ENCODE measurements around the gene CYP2S1. TPM values are rescaled to one million over a fixed set of nuclear protein-coding genes. Genes with fewer than 3 reads are reported as not detected.

The CYP2S1 gene
- total and polyA plus RNA-seq, 9 of the 15 experiments (the other 6 are each of a cell fraction or from before 2014, with no cell fraction given), result 0.07 to 1.9 (median 0.41) TPM

DNA sequence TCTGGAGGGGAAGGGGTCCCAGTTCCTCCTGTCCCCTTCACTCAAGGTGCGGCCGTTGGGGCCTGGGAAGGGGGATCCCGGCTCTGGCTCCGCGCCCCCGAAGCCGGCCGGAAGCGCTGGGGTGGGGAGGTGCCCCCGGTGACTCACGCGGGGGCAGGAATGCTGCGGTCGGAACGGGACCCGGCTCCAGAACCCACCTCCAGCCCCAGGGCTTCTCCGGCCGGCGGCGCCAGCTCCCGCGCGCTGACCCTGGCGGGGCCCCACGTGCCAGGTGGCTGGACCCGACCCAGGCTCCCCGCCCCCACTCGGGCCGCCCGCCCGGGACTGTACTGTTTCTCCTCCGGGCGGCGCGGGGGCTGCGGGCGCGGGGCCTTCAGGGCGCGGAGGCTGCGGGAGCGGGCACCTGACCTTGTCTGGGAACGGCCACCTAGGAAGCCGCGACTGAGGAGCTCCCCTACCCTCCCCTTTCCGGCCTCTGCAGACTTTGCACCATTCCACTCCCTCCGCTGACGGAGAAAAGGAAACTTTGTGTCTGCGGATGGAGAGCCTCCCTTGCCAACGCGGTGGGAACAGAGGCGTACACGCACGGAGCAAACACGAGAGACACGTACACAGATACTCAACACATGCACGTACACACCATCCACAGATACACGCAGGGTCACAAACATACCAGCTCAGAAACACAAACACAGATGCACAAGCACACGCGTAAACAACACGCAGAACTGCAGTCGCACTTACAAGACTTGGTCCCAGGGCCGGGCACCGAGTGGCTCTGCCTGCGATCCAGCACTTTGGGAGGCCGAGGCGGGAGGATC, 33.2 kb downstream of the CYP2S1 start (continued):
- TF ChIP-seq ZNF146 (CRISPR knock-in tag; IDR thresholded peaks at IDR 0.05; ENCODE audit: unreplicated experiment) (no peak), SOX6 (IDR thresholded peaks at IDR 0.05) (no peak; the same call in 1 of the 2 replicates), CCNT2 (IDR thresholded peaks at IDR 0.05; ENCODE audit: borderline replicate concordance, extremely low read depth, insufficient read length, low read depth, low read length) (peak; percentile 96), CBX2 (IDR thresholded peaks at IDR 0.05; ENCODE audit: insufficient read depth, low read length, poor library complexity, severe bottlenecking) (no peak), GABPB1 (CRISPR knock-in tag; IDR thresholded peaks at IDR 0.05) (peak; percentile 66), SP1 (CRISPR knock-in tag; IDR thresholded peaks at IDR 0.05) (no peak), HDAC2 (IDR thresholded peaks at IDR 0.05) (no peak), NCOA1 (IDR thresholded peaks at IDR 0.05; ENCODE audit: low read depth) (no peak), HCFC1 (IDR thresholded peaks at IDR 0.05; ENCODE audit: low read depth, low read length) (no peak), PYGO2 (tag; IDR thresholded peaks at IDR 0.05) (no peak), SPI1 (IDR thresholded peaks at IDR 0.05; ENCODE audit: borderline replicate concordance, low read depth, low read length) (no peak), XRCC5 (IDR thresholded peaks at IDR 0.05; ENCODE audit: low read depth, low read length) (no peak), CC2D1A (IDR thresholded peaks at IDR 0.05) (no peak), NFE2L1 (tag; IDR thresholded peaks at IDR 0.05; ENCODE audit: borderline replicate concordance, low read depth) (no peak)
- TF ChIP-seq, protein P1, sequence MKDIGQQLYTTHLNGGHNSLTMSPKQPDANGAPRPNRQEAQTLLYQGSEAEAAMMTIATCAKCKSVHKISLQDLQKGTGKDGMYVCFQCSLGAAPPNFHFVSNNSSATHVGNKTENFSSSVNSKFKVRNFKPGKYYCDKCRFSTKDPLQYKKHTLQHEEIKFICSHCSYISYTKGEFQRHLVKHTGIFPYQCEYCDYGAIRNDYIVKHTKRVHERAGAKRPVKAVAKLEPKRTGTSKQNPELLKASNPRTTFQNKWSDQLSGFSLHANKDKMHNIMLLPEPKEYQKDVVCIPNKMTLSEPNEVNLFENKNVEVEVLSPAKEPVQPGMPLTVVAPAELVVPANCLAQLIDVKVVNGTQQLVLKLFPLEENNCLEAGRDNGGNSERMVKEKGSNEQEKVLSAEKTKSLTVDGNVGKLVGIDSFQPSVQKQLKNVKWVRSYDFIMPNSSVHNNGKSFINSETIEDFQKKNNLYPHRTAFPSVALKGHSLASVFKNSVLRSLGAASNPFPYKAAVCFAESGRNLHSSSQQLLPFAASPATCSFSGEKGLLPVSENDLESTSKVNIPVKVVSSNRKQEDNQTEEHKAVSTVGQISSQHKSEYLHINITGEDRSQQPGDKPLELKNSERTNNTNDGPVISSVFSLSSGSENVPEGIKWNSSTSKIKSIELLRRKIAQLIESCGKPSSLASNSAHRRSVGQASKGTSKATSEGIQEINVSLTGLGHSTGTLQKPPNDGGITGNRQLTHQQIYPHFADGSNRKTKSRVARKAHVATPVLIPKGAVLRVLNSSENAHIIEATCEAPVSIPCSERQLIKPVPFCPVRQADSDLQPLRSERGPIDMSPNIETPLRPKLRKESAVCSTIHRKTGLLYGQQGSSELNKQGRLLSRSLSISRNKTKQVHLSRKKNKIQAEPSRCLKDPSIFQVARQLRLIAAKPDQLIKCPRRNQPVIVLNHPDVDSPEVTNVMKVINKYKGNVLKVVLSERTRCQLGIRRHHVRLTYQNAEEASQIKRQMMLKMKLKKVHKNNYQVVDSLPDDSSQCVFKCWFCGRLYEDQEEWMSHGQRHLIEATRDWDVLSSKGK (CRISPR knock-in tag; IDR thresholded peaks at IDR 0.05), result no peak
- TF ChIP-seq, protein P2, sequence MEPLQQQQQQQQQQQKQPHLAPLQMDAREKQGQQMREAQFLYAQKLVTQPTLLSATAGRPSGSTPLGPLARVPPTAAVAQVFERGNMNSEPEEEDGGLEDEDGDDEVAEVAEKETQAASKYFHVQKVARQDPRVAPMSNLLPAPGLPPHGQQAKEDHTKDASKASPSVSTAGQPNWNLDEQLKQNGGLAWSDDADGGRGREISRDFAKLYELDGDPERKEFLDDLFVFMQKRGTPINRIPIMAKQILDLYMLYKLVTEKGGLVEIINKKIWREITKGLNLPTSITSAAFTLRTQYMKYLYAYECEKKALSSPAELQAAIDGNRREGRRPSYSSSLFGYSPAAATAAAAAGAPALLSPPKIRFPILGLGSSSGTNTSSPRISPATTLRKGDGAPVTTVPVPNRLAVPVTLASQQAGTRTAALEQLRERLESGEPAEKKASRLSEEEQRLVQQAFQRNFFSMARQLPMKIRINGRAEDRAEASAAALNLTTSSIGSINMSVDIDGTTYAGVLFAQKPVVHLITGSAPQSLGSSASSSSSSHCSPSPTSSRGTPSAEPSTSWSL (CRISPR knock-in tag; IDR thresholded peaks at IDR 0.05; ENCODE audit: borderline replicate concordance), result no peak
- TF ChIP-seq, protein P3, sequence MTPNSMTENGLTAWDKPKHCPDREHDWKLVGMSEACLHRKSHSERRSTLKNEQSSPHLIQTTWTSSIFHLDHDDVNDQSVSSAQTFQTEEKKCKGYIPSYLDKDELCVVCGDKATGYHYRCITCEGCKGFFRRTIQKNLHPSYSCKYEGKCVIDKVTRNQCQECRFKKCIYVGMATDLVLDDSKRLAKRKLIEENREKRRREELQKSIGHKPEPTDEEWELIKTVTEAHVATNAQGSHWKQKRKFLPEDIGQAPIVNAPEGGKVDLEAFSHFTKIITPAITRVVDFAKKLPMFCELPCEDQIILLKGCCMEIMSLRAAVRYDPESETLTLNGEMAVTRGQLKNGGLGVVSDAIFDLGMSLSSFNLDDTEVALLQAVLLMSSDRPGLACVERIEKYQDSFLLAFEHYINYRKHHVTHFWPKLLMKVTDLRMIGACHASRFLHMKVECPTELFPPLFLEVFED (CRISPR knock-in tag; conservative IDR thresholded peaks at IDR 0.05), result peak; percentile 88
- TF ChIP-seq, protein P4, sequence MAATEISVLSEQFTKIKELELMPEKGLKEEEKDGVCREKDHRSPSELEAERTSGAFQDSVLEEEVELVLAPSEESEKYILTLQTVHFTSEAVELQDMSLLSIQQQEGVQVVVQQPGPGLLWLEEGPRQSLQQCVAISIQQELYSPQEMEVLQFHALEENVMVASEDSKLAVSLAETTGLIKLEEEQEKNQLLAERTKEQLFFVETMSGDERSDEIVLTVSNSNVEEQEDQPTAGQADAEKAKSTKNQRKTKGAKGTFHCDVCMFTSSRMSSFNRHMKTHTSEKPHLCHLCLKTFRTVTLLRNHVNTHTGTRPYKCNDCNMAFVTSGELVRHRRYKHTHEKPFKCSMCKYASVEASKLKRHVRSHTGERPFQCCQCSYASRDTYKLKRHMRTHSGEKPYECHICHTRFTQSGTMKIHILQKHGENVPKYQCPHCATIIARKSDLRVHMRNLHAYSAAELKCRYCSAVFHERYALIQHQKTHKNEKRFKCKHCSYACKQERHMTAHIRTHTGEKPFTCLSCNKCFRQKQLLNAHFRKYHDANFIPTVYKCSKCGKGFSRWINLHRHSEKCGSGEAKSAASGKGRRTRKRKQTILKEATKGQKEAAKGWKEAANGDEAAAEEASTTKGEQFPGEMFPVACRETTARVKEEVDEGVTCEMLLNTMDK (IDR thresholded peaks at IDR 0.05; ENCODE audit: borderline replicate concordance, insufficient read depth, low read depth, low read length, poor library complexity, severe bottlenecking), result peak; percentile 32
